ENCODE measurements around the gene FOXK2.
"Not testable (repeated sequence)": the region's sequence is repeated elsewhere in the genome, so short reads cannot be mapped to it uniquely, and the experiment has no call there.

Gene FOXK2

DNA sequence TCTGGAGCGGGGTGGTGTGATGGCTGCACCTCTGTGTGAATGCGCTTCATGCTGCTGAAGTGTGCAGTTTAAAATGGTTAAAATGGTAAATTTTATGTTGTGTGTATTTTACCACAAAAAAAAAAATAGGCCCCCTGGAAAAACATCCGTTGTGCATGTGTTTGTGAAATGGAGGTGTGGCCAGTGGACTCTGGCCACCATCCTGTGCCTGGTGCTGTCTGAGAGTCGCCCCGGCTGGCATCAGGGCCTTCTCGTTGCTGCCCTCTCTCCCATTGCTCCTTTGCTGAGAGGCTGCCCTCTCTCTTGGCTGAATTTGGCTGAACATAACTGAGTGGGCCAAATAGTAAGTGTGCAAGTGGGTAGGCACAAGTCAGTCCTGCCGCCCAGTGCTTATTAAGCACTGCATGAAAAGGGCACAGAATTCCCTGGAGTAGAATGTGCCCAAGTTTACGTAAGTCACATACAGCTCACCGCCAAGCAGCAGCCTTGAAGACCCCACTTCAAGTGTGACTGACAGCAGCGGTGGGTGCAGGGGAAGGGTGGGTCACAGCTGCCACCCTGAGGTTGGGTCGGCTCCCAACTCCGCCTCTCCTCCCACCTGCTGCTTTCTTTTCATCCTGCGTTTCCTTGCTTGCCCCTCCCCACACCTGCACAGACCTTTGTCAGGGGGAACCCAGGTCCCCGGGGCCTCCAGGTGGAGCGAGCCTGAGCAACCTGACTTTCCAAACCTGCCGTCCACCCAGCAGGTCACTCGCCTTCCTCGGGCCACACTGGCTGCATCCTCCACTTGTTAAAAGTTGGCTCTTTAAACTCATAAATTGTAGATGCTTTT, 46.8 kb downstream of the FOXK2 start:
- no peak for DNase-seq

DNA sequence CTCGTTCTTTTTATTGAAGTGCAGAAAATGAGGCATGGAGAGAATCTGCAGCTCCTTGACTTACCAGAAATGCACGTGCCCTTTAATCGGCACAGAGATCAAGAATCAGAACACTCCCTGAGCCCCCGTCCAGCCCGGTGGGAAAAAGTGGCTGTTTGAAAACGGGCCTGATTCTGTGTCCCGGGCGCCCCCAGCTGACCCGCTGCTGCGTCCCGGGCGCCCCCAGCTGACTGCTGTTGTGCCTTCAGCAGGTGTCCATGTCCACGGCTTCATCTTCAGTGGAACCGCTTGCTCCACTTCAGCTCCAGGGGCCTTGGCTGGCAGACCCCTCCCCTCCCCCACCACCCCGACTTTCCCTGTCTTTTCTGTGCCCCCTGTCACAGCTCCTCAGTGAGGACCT, 47.8 kb downstream of the FOXK2 start:
- DNase-seq: no peak

DNA sequence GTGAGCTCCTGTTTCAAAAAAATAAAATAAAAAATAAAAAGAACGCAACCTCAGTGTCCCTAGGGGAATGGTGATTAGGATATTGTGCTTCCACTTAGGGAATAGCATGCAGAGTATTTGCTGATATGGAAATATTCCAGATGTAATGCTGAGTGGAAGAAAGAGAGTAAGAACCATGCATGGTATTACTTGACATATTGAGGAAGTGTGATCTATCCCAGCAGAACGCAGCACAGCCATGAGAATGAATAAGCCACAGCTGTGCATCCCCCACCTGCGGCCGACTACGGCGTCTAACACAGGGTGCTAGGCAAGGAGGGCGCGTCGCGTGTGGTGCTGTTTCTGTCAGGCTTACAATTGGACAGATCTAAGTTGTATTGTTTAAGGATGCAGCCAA, 49.5 kb downstream of the FOXK2 start:
- no peak for DNase-seq

DNA sequence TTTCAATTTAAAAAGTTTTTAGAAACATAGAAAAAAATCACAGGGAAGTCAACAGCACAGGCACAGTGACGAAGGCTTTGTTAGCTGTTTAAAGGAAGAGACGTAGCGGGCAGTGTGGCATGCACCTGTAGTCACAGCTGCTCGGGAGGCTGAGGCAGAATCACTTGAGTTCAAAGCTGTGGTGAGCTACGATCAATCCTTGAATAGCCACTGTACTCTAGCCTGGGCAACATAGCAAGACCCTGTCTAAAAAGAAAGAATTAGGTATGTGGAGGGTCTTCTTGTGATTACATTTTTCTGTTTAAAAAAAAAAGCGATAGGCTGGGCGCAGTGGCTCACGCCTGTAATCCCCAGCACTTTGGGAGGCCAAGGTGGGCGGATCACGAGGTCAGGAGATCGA, 50.1 kb downstream of the FOXK2 start:
- no peak for DNase-seq

DNA sequence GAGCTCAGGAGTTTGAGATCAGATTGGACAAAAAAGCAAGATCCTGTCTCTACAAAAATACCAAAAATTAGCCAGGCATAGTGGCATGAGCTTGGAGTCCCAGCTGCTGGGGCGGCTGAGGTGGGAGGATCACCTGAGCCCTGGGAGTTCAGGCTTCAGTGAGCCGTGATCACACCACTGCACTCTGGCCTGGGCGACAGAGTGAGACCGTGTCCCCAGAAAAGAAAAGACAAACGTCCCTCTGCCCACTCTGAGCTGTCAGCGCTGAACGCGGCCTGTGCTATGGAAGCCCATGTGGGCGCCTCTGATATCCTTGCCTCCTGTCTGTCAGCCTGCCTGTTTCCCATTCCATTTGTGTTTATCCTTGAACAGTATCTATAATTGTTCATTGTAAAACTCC, 50.7 kb downstream of the FOXK2 start:
- no peak for DNase-seq

DNA sequence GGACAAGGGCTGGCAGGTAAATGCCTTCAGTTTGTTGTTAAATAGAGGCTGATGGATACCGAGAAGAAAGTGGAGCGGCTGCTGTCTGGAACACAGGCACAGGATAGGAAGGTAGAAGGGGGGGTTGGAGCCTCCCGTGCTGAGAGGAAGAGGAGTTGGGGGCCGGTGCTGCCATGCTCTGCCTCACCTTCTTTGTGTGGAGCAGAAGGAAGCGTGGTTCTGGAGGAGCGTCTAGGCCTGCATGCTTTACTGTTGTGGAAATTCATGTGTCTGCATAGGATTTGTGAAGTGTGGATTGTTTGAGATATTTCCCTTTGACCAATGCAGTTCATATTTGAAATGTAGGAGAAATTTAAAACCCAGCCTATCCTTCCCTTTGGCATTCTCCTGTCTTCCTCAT, 52.3 kb downstream of the FOXK2 start:
- DNase-seq: no peak

DNA sequence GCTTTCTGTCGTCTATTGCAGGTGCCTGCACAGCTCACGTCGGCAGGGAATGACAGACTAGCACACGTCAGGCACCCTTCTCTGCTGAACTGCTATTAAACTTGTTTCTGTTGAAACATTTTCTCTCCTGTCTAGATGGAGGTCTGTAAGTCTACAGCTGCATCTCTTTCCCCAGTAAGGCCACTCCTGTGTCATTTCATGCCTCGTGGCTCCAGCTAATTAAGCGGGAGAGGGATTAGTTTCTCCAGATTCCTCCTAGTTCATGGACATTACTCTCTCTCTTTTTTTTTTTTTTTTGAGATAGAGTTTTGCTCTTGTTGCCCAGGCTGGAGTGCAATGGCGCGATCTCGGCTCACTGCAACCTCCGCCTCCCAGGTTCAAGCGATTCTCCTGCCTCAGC, 54.5 kb downstream of the FOXK2 start:
- DNase-seq: no peak

DNA sequence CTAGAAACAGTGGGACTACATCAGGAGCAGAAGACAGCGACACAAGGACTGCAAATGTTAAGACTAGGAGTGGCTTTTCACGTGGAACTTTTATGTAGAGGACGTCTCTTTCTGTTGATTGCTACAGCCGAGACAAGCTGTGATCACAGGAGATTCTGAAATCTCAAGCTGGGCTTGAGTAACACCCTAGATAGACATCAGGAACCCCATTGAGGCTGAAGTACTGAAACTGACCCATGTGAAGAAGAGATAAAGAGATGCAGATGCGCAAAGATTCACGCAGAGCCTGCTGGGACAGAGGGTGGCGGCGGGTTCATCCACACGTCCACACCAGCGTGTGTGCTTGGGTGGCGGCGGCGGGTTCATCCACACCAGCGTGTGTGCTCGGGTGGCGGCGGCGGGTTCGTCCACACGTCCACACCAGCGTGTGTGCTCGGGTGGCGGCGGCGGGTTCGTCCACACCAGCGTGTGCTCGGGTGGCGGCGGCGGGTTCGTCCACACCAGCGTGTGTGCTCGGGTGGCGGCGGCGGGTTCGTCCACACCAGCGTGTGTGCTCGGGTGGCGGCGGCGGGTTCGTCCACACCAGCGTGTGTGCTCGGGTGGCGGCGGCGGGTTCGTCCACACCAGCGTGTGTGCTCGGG, 56.2 kb downstream of the FOXK2 start:
- not testable (repeated sequence) for DNase-seq

DNA sequence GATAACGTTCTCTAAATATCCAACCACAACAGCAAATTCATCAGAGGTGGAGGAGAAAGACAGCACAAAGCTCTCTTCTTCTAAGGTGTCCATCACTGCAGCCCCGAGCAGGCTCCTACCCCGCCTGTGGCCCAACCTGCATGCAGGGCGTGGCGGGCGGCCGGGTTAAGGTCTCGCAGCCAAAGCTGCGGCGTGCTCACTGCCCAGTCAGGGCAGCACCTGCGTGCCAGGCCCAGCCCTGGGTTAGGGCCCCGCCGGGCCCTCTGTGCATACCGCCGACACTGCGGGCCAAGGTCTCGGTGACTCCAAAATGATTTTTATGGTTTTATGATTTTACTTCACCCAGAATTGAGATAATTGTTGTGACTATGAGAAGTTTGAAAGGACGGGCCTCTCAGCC, 57.8 kb downstream of the FOXK2 start:
- no peak for DNase-seq

DNA sequence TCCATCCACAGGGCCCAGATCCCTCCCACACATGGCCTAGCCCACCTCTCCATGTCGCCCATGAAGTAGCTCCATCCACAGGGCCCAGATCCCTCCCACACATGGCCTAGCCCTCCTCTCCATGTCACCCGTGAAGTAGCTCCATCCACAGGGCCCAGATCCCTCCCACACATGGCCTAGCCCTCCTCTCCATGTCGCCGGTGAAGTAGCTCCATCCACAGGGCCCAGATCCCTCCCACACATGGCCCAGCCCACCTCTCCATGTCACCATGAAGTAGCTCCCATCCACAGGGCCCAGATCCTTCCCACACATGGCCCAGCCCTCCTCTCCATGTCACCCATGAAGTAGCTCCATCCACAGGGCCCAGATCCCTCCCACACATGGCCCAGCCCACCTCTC, 60.4 kb downstream of the FOXK2 start:
- not testable (repeated sequence) for DNase-seq

DNA sequence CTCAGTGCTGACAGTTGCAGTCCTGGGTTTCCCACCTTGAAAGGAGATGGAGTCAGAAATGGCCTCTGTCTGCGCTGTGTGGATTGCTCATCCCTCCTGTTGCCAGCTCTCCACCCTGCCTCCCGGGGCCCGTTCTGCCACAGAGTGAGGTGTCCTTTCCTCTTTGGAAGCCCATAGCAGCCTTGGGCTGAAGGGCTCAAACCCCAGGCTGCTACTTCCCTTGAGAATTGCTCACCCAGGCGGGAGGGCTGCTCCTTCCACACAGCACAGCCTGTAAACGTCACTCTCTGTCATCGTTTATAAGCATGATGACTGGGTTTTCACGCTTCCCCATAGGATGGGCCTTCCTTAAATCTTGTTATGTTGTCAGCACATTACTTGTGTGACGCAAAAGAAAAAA, 62.7 kb downstream of the FOXK2 start:
- no peak for DNase-seq

DNA sequence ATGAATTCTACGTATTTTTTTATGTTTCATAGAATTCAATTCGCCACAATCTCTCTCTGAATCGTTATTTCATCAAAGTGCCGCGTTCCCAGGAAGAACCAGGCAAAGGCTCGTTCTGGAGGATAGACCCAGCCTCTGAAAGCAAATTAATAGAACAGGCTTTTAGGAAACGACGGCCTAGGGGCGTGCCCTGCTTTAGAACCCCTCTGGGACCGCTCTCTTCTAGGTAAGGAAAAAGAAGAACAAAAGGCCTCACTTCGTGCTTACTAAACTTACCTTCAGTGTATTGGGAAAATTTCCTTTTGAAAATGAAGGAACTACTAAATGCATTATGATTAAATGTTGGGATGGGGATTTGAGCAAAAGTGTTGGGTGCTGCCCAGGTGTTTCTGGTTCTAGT, 63.2 kb downstream of the FOXK2 start:
- no peak for DNase-seq

DNA sequence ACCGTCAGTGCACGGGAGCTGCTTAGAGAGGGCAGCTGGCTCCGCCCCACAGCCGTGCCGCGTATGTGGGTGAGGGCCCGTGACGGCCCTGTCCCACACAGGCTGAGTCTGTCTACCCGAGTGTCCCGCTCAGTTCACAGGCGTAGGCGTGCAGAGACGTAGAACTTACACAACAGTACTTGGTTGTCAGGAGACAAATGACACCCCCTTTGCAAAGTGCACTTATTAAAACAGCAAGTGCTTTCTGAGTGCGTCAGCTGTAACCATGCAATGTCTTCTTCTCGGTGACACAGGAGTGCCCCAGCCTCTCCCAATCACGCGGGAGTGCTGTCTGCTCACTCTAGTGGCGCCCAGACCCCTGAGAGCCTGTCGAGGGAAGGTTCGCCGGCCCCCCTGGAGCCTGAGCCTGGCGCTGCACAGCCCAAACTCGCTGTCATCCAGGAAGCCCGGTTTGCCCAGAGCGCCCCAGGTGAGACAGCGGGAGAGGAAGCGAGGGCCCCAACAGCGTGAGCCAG, 64.2 kb downstream of the FOXK2 start:
- DNase-seq: no peak

DNA sequence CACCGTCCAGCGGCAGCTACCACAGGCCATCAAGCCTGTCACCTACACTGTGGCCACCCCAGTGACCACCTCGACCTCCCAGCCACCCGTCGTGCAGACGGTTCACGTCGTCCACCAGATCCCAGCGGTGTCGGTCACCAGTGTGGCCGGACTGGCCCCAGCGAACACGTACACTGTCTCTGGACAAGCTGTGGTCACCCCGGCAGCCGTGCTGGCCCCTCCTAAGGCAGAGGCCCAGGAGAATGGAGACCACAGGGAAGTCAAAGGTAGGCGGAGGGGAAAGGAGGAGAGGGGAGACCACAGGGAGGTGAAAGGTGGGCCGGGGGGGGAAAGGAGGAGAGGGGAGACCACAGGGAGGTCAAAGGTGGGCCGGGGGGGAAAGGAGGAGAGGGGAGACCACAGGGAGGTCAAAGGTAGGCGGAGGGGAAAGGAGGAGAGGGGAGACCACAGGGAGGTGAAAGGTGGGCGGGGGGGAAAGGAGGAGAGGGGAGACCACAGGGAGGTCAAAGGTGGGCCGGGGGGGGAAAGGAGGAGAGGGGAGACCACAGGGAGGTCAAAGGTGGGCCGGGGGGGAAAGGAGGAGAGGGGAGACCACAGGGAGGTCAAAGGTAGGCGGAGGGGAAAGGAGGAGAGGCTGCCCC, 66.5 kb downstream of the FOXK2 start:
- not testable (repeated sequence) for DNase-seq

DNA sequence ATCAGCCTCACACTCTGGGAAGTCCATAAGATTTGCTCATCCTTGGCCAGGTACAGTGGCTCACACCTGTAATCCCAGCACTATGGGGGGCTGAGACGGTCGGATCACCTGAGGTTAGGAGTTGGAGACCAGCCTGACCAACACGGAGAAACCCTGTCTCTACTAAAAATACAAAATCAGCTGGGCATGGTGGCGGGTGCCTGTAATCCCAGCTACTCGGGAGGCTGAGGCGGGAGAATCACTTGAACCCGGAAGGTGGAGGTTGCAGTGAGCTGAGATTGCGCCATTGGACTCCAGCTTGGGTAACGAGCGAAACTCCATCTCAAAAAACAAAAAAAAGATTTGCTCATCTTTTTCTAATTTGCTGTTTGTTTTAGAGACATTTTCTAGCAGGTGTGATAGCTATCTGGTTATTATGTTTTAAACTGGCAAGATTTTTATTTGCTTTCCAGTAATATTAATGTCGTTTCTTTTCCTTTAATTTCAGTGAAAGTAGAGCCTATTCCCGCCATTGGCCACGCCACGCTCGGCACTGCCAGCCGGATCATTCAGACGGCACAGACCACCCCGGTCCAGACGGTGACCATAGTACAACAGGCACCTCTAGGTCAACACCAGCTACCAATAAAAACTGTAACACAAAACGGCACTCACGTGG, 67.2 kb downstream of the FOXK2 start:
- DNase-seq: no peak

DNA sequence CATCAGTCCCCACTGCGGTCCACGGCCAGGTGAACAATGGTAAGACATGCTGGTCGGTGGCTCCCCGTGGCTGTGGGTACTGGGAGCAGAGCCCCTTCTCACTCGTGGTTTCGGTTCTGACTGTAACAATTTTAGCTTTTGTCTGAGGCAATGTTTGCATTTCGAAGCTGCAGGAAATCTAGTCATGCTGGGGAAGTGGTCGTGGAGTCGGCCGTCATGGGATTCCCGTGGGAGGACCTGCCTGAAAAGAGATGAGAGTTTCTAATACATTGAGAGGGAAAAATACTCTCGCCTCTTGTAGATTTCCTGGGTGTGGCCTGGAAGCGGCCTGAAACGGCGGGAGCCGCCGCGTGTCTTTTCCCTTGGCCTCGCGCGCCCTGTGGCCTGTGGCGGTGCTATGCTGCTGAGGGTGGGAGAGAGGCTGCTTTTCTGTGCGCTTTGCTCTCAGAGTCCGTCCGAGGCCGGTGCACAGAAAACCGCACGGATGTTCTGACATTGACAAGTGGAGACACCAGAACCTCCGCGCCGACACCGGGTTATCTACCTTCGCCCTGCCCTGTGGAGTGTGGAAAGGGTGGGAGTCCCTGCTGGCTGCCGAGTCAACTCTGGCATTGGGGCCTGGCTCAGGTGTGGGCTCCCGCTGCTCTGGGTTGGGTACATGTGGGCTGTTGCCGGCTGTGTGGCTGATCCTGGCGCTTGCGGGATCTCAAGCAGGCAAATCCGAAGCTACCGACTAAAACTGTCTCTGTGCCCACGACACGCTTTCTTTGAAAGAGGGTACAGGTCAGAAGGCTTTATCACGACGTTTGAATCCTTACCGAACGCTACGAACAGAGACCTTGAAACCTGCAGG, 67.9 kb downstream of the FOXK2 start:
- no peak for DNase-seq

DNA sequence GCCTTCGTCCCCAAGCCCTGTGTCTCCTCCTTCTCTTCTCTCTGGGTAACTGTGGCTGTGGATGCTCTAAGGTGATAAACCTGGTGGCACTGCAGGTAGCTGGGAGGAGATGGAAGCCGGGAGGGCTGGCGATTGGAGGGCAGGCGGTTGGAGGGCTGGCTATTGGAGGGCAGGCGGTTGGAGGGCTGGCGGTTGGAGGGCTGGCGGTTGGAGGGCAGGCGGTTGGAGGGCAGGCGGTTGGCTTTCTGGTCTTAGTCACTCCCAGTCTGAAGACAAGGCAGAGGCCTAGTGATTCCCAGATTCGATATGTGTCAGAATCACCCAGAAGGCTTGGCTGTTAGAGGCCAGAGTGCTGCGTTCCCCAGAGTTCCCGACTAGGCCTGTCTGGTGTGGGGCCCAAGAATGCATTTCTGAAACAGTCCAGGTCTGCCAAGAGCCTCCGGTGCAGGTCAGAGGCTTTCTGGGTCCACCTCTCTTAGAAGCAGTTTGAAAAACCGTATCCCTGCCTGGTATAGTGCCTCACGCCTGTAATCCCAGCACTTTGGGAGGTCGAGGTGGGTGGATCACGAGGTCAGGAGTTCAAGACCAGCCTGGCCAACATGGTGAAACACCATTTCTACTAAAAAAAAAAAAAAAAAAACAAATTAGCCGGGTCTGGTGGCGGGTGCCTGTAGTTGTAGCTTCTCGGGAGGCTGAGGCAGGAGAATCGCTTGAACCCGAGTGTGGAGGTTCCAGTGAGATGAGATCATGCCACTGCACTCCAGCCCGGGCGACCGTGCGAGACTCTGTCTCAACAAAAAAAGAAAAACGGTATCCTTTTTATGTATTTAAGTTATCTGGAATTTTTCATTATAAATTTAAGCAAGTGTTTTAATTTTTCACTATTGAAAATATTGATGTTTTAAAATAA, 69.0 kb downstream of the FOXK2 start:
- DNase-seq: no peak

DNA sequence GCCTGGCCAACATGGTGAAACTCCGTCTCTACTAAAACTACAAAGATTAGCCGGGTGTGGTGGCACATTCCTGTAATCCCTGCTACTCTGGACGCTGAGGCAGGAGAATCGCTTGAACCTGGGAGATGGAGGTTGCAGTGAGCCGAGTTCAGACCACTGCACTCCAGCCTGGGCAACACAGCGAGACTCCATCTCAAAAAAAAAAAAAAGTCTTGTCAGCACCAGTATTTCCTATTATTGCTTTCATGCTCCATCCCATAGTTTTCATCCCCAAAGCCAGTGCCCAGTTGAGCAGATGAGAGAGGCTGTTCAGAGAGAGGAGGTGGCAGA, 70.3 kb downstream of the FOXK2 start:
- DNase-seq: no peak

DNA sequence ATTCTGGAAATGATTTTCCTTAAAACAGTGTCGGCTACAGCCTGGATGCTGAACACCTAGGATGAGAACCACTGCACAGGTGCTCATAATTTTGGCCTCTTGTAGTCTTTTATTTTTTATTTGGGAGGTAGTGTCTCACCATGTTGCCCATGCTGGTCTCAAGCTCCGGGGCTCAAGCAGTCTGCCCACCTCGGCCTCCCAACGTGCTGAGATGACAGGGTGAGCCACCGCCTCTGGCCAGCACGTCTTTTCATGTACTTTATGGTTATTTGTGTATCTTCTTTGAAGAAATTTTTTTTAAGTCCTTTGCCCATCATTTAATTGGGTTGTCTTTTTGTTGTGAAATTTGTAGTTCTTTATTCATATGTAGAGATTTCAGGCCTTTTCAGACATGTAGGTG, 70.7 kb downstream of the FOXK2 start:
- DNase-seq: no peak

DNA sequence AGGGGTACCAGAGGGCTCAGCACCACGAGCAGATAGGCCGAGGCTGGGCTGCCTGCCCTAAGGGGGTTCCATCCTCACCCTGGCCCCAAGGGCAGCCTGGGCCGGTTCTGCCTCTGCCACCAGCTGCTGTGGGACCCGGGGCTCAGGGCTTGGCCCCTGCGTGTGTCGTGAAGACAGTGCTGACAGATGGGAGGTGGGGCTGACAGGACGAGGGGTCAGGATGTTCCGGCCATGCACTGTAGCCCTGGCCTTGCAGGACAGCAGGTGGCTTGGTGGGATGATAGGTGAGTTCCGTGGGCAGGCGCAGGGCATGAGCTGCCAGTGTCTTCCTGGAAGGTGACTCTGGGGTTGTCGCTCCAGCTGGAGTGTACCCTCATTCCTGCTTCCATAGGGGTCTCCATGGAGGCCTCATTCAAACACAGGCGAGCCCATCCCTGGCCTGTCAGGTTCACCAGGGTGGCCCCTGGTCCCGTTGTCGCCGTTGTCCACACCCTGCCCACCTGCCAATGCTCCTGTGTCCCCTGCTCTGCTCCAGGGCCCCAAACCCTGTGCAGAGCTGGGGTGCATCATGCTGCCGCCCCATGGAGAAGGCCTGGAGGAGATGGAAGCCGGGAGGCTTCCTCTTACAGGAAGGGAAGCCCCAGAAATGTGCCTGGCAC, 71.5 kb downstream of the FOXK2 start:
- DNase-seq: no peak

DNA sequence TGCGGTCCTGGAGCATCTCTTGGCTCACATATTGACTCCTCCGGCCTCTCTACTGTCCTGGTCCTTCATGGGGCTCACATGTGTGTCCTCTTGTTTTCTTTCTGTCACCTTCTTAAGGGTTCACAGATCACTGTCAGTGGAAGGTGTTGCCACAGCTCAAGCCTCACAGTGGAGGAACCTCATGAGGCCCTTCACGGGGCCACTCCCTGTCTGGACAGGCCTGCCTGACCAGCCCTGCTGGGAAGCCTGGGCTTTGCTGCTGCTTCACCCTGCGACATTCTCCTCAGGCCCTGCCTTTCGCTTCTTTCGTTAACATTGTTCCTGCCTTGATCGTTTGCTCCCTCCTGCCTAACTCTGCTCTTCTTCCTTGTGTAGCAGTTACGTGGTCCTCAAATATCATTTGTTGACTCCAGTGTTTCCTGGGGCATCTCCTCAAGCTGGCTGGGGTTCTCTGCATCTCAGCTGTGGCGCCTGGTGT, 72.8 kb downstream of the FOXK2 start:
- no peak for DNase-seq
